BJ (cell line): ENCODE measurements around the gene PXDN. TPM values are rescaled to one million over a fixed set of nuclear protein-coding genes. Genes with fewer than 3 reads are reported as not detected.

Experiments used
- CTCF ChIA-PET: fragments of 350-600 bp; formaldehyde crosslinking; extraction: SDS; loops from one replicate; lab custom pipeline; 2021; ENCODE audit warnings: antibody characterized with exemption, inconsistent platforms; lab: Yijun Ruan, JAX
- POLR2A ChIA-PET: fragments of 300-600 bp; sonication (Branson Sonifier 250); formaldehyde crosslinking; extraction: SDS; loops from one replicate; lab custom pipeline; 2021; ENCODE audit warnings: antibody characterized with exemption; lab: Charles Lee
- DNase-seq: peaks from one replicate; pipeline ENCODE4 v3.0.0-alpha.2; 2011; ENCODE audit warnings: low read depth
- H3K27me3 ChIP-seq: 2 replicates; pipeline ENCODE4 v1.6.0; 2011; ENCODE audit warnings: low read length; ENCODE audit not compliant: control insufficient read depth, insufficient read depth
- H3K36me3 ChIP-seq: 2 replicates; pipeline ENCODE4 v1.5.1; 2011; ENCODE audit warnings: low read length; ENCODE audit not compliant: control insufficient read depth, insufficient read depth
- H3K4me3 ChIP-seq: 2 replicates; pipeline ENCODE4 v1.5.1; 2011; ENCODE audit warnings: low read depth, mild to moderate bottlenecking, control low read depth, low read length
- polyA plus RNA-seq: library from polyadenylated mRNA; depleted of rRNA; stranded (reverse); fragments of >200 nt; gene quantifications from 2 replicates; pipeline ENCODE4 v1.2.3, GENCODE V29; 2011
- TF ChIP-seq, protein P1 (sequence below): IDR thresholded peaks from 2 replicates; pipeline ENCODE4 v1.5.1; 2011; ENCODE audit warnings: low read depth, mild to moderate bottlenecking, control low read depth, inconsistent platforms, low read length, moderate library complexity; ENCODE audit not compliant: insufficient read depth

PXDN gene
- polyA plus RNA-seq, 1 experiment = 212 TPM

DNA sequence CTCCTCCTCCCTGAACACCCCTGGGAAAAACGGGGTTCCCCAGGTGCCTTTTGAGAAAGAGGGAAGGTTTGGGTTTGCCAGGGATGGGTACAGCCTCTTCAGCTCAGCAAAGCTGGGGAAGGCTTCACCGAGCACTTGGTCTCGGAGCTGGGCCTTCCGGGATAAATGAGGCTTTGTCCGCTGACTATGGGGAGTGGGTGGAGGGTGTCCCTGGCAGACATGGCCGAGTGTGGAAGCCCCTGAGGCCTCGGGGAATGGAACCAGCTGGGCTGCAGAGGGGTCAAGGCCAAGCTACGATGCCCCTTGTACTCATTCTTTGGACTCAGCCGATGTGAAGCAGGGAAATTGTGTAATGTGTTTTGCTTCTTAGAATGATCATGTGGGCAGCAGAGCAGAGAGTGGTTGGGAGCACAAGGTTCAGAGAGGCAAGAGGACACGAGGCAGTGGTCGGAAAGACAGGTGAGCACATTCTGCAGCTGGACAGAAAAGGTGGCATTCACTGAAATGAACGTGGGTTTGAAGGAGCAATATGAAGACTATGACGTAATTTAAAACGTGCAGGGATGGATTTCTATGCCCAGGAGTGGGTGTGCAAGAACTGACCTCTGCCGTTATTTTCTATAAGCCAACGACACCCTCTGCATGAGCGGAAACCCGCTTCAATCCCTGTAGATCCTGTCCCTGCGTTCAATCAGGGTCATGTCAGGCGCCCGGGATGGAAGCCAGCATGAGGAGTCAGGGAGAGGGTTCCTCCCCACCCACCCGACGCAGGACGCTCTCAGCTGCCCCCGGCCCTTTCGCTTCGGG is 142.6 kb downstream of the PXDN start:
- TF ChIP-seq, protein P1, sequence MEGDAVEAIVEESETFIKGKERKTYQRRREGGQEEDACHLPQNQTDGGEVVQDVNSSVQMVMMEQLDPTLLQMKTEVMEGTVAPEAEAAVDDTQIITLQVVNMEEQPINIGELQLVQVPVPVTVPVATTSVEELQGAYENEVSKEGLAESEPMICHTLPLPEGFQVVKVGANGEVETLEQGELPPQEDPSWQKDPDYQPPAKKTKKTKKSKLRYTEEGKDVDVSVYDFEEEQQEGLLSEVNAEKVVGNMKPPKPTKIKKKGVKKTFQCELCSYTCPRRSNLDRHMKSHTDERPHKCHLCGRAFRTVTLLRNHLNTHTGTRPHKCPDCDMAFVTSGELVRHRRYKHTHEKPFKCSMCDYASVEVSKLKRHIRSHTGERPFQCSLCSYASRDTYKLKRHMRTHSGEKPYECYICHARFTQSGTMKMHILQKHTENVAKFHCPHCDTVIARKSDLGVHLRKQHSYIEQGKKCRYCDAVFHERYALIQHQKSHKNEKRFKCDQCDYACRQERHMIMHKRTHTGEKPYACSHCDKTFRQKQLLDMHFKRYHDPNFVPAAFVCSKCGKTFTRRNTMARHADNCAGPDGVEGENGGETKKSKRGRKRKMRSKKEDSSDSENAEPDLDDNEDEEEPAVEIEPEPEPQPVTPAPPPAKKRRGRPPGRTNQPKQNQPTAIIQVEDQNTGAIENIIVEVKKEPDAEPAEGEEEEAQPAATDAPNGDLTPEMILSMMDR = no peak
- Histone ChIP-seq H3K27me3 (peaks cover 7% of the 10 kb centered on the region; the same call in 1 of the 2 replicates), H3K4me3 (no peak overlapping the region), H3K36me3 (no peaks in the 10 kb centered on the region)
- POLR2A ChIA-PET = no interaction called here
- DNase-seq = no peak
- CTCF ChIA-PET = interaction anchor here (1.0 to 1.4 kb wide), 2 partner anchors 15 to 24 kb away, joined by 6 read pairs; no protein-coding TSS in a partner anchor

DNA sequence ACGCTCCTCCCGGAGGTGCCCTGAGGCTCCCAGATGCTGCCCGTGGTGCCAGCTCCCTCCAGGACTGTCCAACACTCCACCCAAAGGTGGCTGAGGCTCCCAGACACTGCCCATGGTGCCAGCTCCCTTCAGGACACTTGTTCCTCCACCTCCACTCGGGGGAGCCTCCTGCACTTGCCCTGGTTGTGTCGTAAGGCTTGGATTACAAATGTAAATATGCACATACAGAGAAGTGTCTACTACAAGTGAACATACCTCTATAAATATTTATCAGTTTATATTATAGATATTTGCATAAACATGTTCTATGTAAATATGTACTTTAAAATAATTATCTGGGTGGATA is 143.3 kb downstream of the PXDN start:
- no peak for DNase-seq
- CTCF ChIA-PET = interaction anchor here (1.4 kb wide), 1 partner anchor 24 kb away, joined by 6 read pairs; no protein-coding TSS in a partner anchor
- POLR2A ChIA-PET = no interaction called here
- no peaks in the 10 kb centered on the region for H3K36me3 ChIP-seq
- H3K4me3 ChIP-seq = no peak overlapping the region
- TF ChIP-seq, protein P1 = no peak
- H3K27me3 ChIP-seq = peaks cover 7% of the 10 kb centered on the region; the same call in 1 of the 2 replicates

DNA sequence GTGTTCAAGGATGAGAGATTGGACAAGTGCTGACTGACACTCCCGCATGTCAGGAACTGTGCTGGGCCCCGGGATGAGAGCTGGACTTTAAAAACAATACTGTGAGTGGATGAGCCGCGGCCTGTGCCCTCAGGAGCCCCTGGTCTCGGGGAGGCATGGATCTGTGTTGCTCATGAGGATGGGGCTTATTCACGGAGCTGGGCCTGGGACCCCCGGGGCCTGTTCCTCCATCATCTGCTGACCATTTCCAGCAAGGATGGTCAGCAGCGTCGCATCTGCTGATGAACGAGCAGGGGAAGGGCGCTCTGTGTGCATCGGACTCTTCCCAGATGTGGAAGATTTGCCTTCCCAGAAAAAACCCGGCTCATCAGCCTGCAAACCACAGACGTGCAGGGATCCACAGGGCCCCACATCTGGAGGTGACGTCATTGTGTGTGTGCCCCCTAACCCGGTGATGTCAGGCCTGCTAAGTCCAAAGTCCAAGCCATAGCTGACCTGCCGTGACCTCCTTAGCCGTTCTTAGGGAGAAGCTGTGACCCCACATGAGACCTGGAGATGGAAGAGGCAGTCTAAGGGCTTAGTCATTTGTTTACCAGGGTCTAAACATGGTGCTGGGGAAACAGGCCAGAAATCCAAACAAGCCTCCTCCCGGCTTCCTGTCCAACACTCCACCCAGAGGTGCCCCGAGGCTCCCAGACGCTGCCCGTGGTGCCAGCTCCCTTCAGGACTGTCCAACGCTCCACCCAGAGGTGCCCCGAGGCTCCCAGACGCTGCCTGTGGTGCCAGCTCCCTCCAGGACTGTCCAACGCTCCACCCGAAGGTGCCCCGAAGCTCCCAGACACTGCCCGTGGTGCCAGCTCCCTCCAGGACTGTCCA is 143.9 kb downstream of the PXDN start:
- no peak overlapping the region for H3K4me3 ChIP-seq
- POLR2A ChIA-PET = no interaction called here
- DNase-seq = no peak

DNA sequence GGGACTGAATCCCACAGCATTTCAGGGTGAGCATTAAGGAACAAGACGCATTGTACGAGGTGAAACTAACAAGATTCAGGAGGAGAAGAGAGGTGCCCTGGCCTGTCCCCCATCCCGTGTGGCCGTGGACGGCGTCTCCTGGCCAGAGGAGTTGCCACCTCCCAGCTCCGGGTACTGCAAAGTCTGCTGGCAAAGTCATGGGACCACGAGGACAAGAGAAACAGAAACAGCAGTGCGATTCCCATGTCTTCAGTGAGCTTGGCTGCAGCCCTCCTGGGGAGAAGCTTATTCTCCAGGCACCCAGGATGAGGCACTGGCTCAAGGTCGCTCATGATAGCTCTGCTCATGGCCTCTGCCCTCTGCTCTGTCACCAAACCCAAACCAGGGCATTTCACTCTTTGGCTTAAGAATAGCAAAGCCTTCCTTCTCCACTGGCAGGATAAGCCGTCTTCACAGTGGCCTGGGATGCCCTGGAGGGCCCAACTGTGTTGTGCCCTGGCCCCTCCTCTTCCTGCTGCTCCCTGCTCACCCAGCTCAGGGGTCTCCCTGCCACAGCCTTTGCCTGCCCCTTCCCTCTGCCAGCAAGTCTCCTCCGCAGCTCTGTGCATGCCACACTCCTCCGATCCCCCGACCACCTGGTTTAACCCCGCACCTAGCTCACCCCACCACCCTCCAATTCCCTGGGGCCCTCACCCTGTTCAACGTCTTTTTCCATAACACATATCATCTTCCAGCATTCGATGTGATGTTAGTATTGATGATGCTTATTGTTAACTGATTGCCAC is 144.8 kb downstream of the PXDN start:
- ChIA-PET CTCF (interaction anchor here (0.6 kb wide), 1 partner anchor 227 kb away, joined by 4 read pairs; no protein-coding TSS in a partner anchor), POLR2A (no interaction called here)
- TF ChIP-seq, protein P1 = no peak

More for the DNA sequence above, 143.9 kb downstream of the PXDN start:
- TF ChIP-seq, protein P1 = no peak
- CTCF ChIA-PET = interaction anchor here (1.4 kb wide), 1 partner anchor 25 kb away, joined by 6 read pairs; no protein-coding TSS in a partner anchor
- Histone ChIP-seq H3K27me3 (peaks cover 7% of the 10 kb centered on the region; the same call in 1 of the 2 replicates), H3K36me3 (no peaks in the 10 kb centered on the region)

More for the DNA sequence above, 144.8 kb downstream of the PXDN start:
- DNase-seq = no peak
- Histone ChIP-seq H3K36me3 (no peaks in the 10 kb centered on the region), H3K27me3 (peaks cover 7% of the 10 kb centered on the region; the same call in 1 of the 2 replicates), H3K4me3 (no peak overlapping the region)
